Uterine smooth muscle cell (primary cell): ENCODE measurements around the gene CLINT1. TPM values are rescaled to one million over a fixed set of nuclear protein-coding genes. Genes with fewer than 3 reads are reported as not detected.

Experiments
- total RNA-seq: library from RNA; depleted of rRNA; stranded (reverse); fragments of >200 nt; gene quantifications from 2 replicates; pipeline ENCODE4 v1.2.3, GENCODE V29; 2014

The CLINT1 gene
- total RNA-seq = 112 and 113 TPM in 2 replicates

DNA sequence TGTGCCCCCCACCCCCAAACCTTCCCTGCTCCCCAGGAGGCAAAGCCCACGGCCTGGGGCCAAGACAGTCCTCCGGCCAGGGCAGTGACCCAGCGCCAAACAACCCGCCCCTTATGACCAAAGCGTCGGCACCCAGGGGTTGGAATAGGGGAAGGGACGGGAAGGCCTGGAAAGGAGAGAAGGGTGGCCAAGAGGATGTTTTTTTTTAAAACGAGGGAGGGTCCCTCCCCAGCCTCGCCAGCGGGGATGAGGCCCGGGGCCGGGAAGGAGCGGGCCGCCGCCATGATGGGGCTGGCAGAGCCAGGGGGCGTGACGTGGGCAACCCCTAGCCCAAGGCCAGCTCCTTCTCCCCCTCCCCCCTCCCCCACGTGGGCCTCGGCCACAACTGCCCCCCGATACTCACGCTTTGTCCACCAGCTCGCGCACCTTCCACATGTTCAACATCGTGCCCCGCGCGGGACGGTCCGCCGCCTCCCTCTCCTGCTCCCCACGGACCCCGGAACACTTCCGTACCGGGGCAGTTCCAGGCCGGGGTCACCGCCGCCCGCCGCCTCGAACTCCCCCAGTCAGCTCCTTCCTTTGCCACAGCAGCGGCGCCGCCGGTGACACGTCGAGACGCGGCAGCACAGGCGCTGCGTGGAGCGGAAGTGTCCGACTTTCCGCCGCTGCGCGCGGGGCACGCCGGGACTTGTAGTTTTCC, at the start of gene CLINT1:
Gene CLINT1 (minus strand): TSS at position 619 of the 700 bp plus-strand sequence. CDS start 175 bp downstream, at position 444.

DNA sequence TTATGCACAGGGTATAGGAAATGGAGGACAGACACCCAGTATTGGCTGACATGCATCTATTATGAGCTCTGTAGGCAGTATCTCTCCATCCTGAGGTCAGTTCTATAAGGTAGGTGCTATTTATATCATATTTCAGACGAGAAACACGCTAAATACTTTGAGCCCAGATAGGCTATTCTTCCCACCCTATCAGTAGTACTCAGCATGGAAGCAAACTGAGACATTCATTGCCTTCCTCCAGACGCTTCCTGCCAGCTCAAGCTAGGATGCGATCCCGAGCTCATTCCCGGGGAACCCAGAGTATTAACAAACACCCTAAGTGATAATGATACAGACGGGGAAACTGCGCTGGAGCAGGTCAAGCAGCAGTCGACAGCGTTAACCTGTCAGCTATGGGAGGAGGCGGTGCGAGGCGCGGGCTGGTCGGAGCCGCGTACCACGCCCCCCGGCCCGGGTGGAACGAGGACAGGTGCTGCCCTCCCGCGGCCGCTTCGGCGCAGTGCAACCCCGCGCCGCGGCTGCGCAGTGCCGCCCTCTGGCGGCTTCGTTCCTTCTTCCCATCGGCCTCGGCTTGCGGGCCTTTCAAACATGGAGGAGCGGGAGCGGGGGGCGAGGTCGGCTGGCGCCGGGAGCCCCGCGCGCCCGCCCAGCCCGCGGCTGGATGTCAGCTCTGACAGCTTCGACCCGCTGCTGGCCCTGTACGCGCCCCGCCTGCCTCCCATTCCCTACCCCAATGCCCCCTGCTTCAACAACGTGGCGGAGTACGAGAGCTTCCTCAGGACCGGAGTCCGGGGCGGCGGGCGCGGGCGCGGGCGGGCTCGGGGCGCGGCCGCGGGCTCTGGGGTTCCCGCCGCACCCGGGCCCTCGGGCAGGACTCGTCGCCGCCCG, 115.5 kb downstream of the CLINT1 start, which contains the start of gene LSM11:
Gene LSM11 (plus strand): TSS at position 550 of the 888 bp plus-strand sequence. CDS start 39 bp downstream, at position 589.

Other genes starting within 250 kb of the CLINT1 start
- 0.12 TPM in 1 of 2 replicates, not detected in the other for gene SOX30, start 206.7 kb downstream of the CLINT1 start, total RNA-seq
- not detected in 2 replicates for gene C5orf52, start 187.6 kb downstream of the CLINT1 start, total RNA-seq
- 26.3 and 32.0 TPM in 2 replicates for gene THG1L, start 127.7 kb downstream of the CLINT1 start, total RNA-seq
- gene LSM11, start 115.4 kb downstream of the CLINT1 start, total RNA-seq = 5.7 and 6.6 TPM in 2 replicates